Hepatocyte (in vitro differentiated cells): ENCODE results near the gene BAX. TPM values are rescaled to one million over a fixed set of nuclear protein-coding genes. Genes with fewer than 3 reads are reported as not detected.
"Not testable (repeated sequence)": the region's sequence is repeated elsewhere in the genome, so short reads cannot be mapped to it uniquely, and the experiment has no call there.

Source experiments
- DNase-seq: peaks from one replicate; pipeline ENCODE4 v3.0.0-alpha.2; 2016; ENCODE audit warnings: low spot score
- H2AFZ ChIP-seq: fragments of 200-600 bp; sonication (generic); 2 replicates; pipeline ENCODE4 v1.6.0; 2016; ENCODE audit warnings: antibody characterized with exemption, mild to moderate bottlenecking
- H3K27ac ChIP-seq: fragments of 200-600 bp; sonication (generic); 2 replicates; pipeline ENCODE4 v1.5.1; 2016; ENCODE audit warnings: mild to moderate bottlenecking
- H3K27me3 ChIP-seq: fragments of 200-600 bp; sonication (generic); 2 replicates; pipeline ENCODE4 v1.6.1; 2016
- H3K36me3 ChIP-seq: fragments of 200-600 bp; sonication (generic); replicated peaks from 2 replicates; pipeline ENCODE4 v1.5.1; 2016; ENCODE audit warnings: low read depth; ENCODE audit not compliant: insufficient read depth
- H3K4me1 ChIP-seq: fragments of 200-600 bp; sonication (generic); 2 replicates; pipeline ENCODE4 v1.5.1; 2016; ENCODE audit warnings: mild to moderate bottlenecking, moderate library complexity; ENCODE audit not compliant: insufficient read depth
- H3K4me2 ChIP-seq: fragments of 200-600 bp; sonication (generic); 2 replicates; pipeline ENCODE4 v1.6.0; 2016
- H3K4me3 ChIP-seq: fragments of 200-600 bp; sonication (generic); 2 replicates; pipeline ENCODE4 v1.5.1; 2016; ENCODE audit warnings: mild to moderate bottlenecking
- H3K79me2 ChIP-seq: fragments of 200-600 bp; sonication (generic); 2 replicates; pipeline ENCODE4 v1.6.0; 2017; ENCODE audit warnings: mild to moderate bottlenecking
- H3K9me2 ChIP-seq: fragments of 200-600 bp; sonication (generic); replicated peaks from 2 replicates; pipeline ENCODE4 v1.6.0; 2017; ENCODE audit warnings: mild to moderate bottlenecking; ENCODE audit not compliant: insufficient read depth
- H3K9me3 ChIP-seq: fragments of 200-600 bp; sonication (generic); 2 replicates; pipeline ENCODE4 v1.5.1; 2016; ENCODE audit warnings: low read depth, mild to moderate bottlenecking
- H4K20me1 ChIP-seq: fragments of 200-600 bp; sonication (generic); 2 replicates; pipeline ENCODE4 v1.6.0; 2016; ENCODE audit warnings: mild to moderate bottlenecking; ENCODE audit not compliant: insufficient read depth, poor library complexity, severe bottlenecking
- EZH2 ChIP-seq: fragments of 200-600 bp; sonication (generic); IDR thresholded peaks from 2 replicates; pipeline ENCODE4 v1.6.1; 2016; ENCODE audit warnings: antibody characterized with exemption, mild to moderate bottlenecking, borderline replicate concordance
- EZH2phosphoT487 ChIP-seq: fragments of 200-600 bp; sonication (generic); IDR thresholded peaks from one replicate; pipeline ENCODE4 v1.6.1; 2018; ENCODE audit warnings: antibody characterized with exemption, mild to moderate bottlenecking, low read depth, moderate library complexity; ENCODE audit not compliant: unreplicated experiment, severe bottlenecking
- WGBS: methylation state at CpG from one replicate; pipeline ENCODE4 v1.1.6; 2016; ENCODE audit warnings: low lambda C conversion rate; ENCODE audit errors: missing lambda C conversion rate; 5-methylcytosine and 5-hydroxymethylcytosine counted together
- polyA plus RNA-seq: library from polyadenylated mRNA; unstranded; fragments of >200 nt; fragmentation: Nextera tagmentation; extraction: Ambion mirVana; gene quantifications from 2 replicates; pipeline ENCODE4 v1.2.1, GENCODE V29; 2016
- total RNA-seq: library from RNA; depleted of rRNA; stranded (reverse); fragments of >200 nt; gene quantifications from 2 replicates; pipeline ENCODE4 v1.2.3, GENCODE V29; 2014
- TF ChIP-seq, protein P1 (sequence below): fragments of 200-600 bp; sonication (generic); IDR thresholded peaks from 2 replicates; pipeline ENCODE4 v1.5.1; 2016; ENCODE audit warnings: antibody characterized with exemption, mild to moderate bottlenecking; ENCODE audit not compliant: poor library complexity

Gene BAX
- total and polyA plus RNA-seq, 2 experiments from 2014 or later, result 77.3 to 116 TPM

DNA sequence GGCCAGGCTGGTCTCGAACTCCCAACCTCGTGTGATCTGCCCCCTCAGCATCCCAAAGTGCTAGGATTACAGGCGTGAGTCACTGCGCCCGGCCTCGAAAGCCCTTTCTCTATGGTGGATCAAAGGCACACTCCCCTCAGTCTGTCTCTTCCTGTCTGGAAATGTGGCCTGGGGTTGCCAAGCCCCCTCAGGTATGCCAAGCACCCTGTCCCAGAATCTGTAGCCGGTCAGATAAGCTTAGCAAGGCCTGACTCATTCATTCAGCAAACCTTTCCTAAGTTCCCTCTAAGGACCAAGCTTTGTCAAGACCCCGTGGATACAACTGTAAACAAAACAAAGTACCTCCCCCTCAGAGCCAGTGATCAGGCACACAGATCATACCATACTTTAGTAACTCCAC, 40.5 kb upstream of the BAX start:
- DNase-seq, result no peak
- no peaks in the 10 kb centered on the region for H3K9me2 ChIP-seq
- WGBS, result 97% methylated on average over 8 of the region's 8 CpGs
- no peaks in the 10 kb centered on the region for H3K27me3 ChIP-seq
- H3K4me1 ChIP-seq, result no peaks in the 10 kb centered on the region
- no peaks in the 10 kb centered on the region for H3K9me3 ChIP-seq
- no peak overlapping the region for H2AFZ ChIP-seq
- H3K4me3 ChIP-seq, result no peak overlapping the region
- no peak overlapping the region for H3K4me2 ChIP-seq
- H3K27ac ChIP-seq, result no peak overlapping the region
- TF ChIP-seq, protein P1, sequence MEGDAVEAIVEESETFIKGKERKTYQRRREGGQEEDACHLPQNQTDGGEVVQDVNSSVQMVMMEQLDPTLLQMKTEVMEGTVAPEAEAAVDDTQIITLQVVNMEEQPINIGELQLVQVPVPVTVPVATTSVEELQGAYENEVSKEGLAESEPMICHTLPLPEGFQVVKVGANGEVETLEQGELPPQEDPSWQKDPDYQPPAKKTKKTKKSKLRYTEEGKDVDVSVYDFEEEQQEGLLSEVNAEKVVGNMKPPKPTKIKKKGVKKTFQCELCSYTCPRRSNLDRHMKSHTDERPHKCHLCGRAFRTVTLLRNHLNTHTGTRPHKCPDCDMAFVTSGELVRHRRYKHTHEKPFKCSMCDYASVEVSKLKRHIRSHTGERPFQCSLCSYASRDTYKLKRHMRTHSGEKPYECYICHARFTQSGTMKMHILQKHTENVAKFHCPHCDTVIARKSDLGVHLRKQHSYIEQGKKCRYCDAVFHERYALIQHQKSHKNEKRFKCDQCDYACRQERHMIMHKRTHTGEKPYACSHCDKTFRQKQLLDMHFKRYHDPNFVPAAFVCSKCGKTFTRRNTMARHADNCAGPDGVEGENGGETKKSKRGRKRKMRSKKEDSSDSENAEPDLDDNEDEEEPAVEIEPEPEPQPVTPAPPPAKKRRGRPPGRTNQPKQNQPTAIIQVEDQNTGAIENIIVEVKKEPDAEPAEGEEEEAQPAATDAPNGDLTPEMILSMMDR, result no peak
- no peak for TF ChIP-seq EZH2
- no peak for TF ChIP-seq EZH2phosphoT487
- H4K20me1 ChIP-seq, result no peaks in the 10 kb centered on the region
- no peaks in the 10 kb centered on the region for H3K79me2 ChIP-seq
- H3K36me3 ChIP-seq, result no peaks in the 10 kb centered on the region

DNA sequence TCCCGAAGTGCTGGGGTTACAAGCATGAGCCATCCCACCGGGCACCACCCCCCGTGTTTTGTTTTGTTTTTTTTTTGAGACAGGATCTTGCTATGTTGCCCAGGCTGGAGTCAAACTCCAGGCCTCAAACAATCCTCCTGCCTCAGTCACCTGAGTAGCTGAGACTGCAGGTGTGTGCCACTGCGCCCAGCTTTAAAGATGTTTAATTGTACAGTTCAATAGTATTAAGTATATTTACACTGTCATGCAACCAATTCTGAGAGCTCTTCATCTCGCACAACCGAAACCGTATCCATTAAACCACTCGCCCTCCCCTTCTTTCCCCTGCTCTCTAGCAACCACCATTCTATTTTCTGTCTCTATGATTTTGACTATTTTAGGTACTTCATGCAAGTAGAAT, 38.9 kb upstream of the BAX start:
- Histone ChIP-seq H2AFZ (no peak overlapping the region), H3K4me1 (no peaks in the 10 kb centered on the region), H3K4me3 (no peak overlapping the region), H3K79me2 (no peaks in the 10 kb centered on the region), H3K36me3 (no peaks in the 10 kb centered on the region), H3K27ac (no peak overlapping the region), H4K20me1 (no peaks in the 10 kb centered on the region), H3K9me3 (no peaks in the 10 kb centered on the region), H3K9me2 (no peaks in the 10 kb centered on the region), H3K4me2 (no peak overlapping the region), H3K27me3 (no peaks in the 10 kb centered on the region)
- DNase-seq, result no peak
- WGBS, result 83% methylated on average over 8 of the region's 8 CpGs
- TF ChIP-seq, protein P1, result no peak
- TF ChIP-seq EZH2phosphoT487, result no peak
- TF ChIP-seq EZH2, result no peak

DNA sequence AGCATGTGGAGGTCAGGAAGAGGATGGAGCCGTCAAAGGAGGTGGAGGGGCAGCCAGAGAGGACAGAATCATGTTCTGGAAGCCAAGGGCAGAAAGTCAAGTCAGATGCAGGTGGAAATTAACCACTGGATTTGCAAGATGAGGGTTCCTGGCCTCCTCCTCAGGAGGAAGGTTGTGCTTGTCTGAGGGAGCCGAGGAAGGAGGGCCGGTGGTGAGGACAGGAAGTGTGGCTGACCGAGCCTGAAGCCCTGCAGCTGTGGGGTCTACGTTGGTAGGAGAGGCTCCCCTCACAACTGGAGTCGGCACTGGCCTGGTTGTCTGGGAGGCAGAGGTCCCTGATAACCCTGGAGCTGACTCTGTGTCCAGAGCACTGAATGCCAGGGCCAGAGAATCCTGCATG, 36.6 kb upstream of the BAX start:
- no peak for TF ChIP-seq EZH2
- TF ChIP-seq, protein P1, result no peak
- TF ChIP-seq EZH2phosphoT487, result no peak
- Histone ChIP-seq H4K20me1 (no peaks in the 10 kb centered on the region), H3K27me3 (no peaks in the 10 kb centered on the region), H3K9me3 (no peaks in the 10 kb centered on the region), H3K27ac (no peak overlapping the region), H3K4me1 (no peaks in the 10 kb centered on the region), H3K4me2 (no peak overlapping the region), H2AFZ (no peak overlapping the region), H3K36me3 (no peaks in the 10 kb centered on the region), H3K9me2 (no peaks in the 10 kb centered on the region), H3K79me2 (no peaks in the 10 kb centered on the region), H3K4me3 (no peak overlapping the region)
- DNase-seq, result no peak
- 96% methylated on average over 6 of the region's 6 CpGs for WGBS

DNA sequence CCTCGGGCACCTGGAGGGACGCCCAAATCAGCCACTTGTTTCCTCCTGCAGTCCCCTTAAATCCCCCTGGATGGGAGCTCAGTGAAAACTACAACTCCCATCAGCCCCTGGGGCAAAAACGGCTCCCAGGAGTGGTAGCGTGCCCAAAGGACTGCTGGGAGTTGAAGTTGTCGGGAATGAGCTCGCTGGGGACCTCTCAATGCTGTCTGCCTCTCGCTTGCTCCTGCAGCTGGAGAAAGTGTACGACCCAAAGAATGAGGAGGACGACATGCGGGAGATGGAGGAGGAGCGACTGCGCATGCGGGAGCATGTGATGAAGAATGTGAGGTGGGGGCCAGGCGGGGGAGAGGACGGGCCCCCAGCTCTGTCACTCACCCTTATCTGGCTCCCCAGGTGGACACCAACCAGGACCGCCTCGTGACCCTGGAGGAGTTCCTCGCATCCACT, 35.9 kb upstream of the BAX start:
- Histone ChIP-seq H3K36me3 (no peaks in the 10 kb centered on the region), H3K4me3 (no peak overlapping the region), H3K27ac (no peak overlapping the region), H3K4me2 (no peak overlapping the region), H2AFZ (no peak overlapping the region), H4K20me1 (no peaks in the 10 kb centered on the region), H3K79me2 (no peaks in the 10 kb centered on the region), H3K9me2 (no peaks in the 10 kb centered on the region), H3K4me1 (no peaks in the 10 kb centered on the region), H3K27me3 (no peaks in the 10 kb centered on the region), H3K9me3 (no peaks in the 10 kb centered on the region)
- TF ChIP-seq, protein P1, result no peak
- no peak for TF ChIP-seq EZH2
- TF ChIP-seq EZH2phosphoT487, result no peak
- WGBS, result 92% methylated on average over 18 of the region's 18 CpGs
- no peak for DNase-seq

DNA sequence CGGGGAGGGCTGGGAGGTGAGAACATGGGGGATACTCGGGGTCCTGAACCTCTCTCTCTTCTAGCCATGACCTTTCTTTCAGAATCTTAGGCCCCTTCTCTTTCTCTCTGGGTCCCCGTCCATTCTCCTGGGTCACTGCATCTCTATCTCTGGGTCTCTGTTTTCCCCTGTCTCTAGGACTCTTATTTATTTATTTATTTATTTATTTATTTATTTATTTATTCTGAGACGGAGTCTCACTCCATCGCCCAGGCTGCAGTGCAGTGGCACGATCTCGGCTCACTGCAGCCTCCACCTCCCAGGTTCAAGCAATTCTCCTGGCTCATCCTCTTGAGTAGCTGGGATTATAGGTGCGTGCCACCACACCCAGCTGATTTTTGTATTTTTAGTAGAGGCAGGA, 35.4 kb upstream of the BAX start:
- WGBS, result 98% methylated on average over 8 of the region's 8 CpGs
- not testable (repeated sequence) for H3K9me3 ChIP-seq

More for the DNA sequence above, 35.4 kb upstream of the BAX start:
- not testable (repeated sequence) for H3K36me3 ChIP-seq, H3K27ac ChIP-seq, H3K9me2 ChIP-seq, H3K4me3 ChIP-seq, H3K4me2 ChIP-seq, H3K4me1 ChIP-seq, H3K27me3 ChIP-seq, H3K79me2 ChIP-seq, H2AFZ ChIP-seq, H4K20me1 ChIP-seq, DNase-seq
